H9 (cell line): ENCODE results near the gene PKNOX2. TPM values are rescaled to one million over a fixed set of nuclear protein-coding genes. Genes with fewer than 3 reads are reported as not detected.

Source experiments
- DNase-seq: peaks from one replicate; pipeline ENCODE4 v3.0.0-alpha.2; 2017
- H2AFZ ChIP-seq: one replicate; pipeline ENCODE4 v1.6.1; 2013; ENCODE audit warnings: mild to moderate bottlenecking, low read length, control low read depth, moderate library complexity
- H2AK5ac ChIP-seq: 2 replicates; pipeline ENCODE4 v1.6.1; 2013; ENCODE audit warnings: low read length, control low read depth, mixed read lengths; ENCODE audit not compliant: insufficient read length
- H2BK120ac ChIP-seq: one replicate; pipeline ENCODE4 v1.6.1; 2013; ENCODE audit warnings: low read depth, mild to moderate bottlenecking, low read length, control low read depth, inconsistent platforms; ENCODE audit not compliant: poor library complexity, severe bottlenecking
- H2BK12ac ChIP-seq: 2 replicates; pipeline ENCODE4 v1.6.1; 2013; ENCODE audit warnings: low read length, control low read depth, mixed read lengths, low read depth; ENCODE audit not compliant: insufficient read length
- H2BK15ac ChIP-seq: 2 replicates; pipeline ENCODE4 v1.6.1; 2013; ENCODE audit warnings: low read depth, low read length, control low read depth
- H2BK20ac ChIP-seq: one replicate; pipeline ENCODE4 v1.6.1; 2013; ENCODE audit warnings: low read depth, mild to moderate bottlenecking, low read length, control low read depth, inconsistent platforms; ENCODE audit not compliant: poor library complexity, severe bottlenecking
- H2BK5ac ChIP-seq: 2 replicates; pipeline ENCODE4 v1.6.1; 2013; ENCODE audit warnings: low read length, control low read depth, mixed read lengths; ENCODE audit not compliant: insufficient read length
- H3K14ac ChIP-seq: 2 replicates; pipeline ENCODE4 v1.6.1; 2013; ENCODE audit warnings: low read length, control low read depth; ENCODE audit not compliant: insufficient read depth
- H3K18ac ChIP-seq: 2 replicates; pipeline ENCODE4 v1.6.1; 2013; ENCODE audit warnings: low read depth, mild to moderate bottlenecking, mixed read lengths, low read length, control low read depth; ENCODE audit not compliant: insufficient read length
- H3K23ac ChIP-seq: 2 replicates; pipeline ENCODE4 v1.6.1; 2013; ENCODE audit warnings: low read length, control low read depth, mixed read lengths, low read depth; ENCODE audit not compliant: insufficient read length
- H3K23me2 ChIP-seq: 2 replicates; pipeline ENCODE4 v1.6.1; 2013; ENCODE audit warnings: low read depth, mild to moderate bottlenecking, mixed read lengths, low read length, control low read depth; ENCODE audit not compliant: insufficient read length, poor library complexity, severe bottlenecking
- H3K27ac ChIP-seq: 2 replicates; pipeline ENCODE4 v1.5.1; 2013; ENCODE audit warnings: low read length, control low read depth, mixed read lengths, low read depth; ENCODE audit not compliant: insufficient read length
- H3K27me3 ChIP-seq: 2 replicates; pipeline ENCODE4 v1.6.1; 2013; ENCODE audit warnings: low read length, control low read depth, inconsistent platforms; ENCODE audit not compliant: insufficient read depth
- H3K4ac ChIP-seq: 2 replicates; pipeline ENCODE4 v1.6.1; 2013; ENCODE audit warnings: low read depth, mild to moderate bottlenecking, control low read depth, inconsistent platforms, low read length, moderate library complexity
- H3K4me1 ChIP-seq: 2 replicates; pipeline ENCODE4 v1.6.1; 2013; ENCODE audit warnings: low read length, control low read depth, inconsistent platforms; ENCODE audit not compliant: insufficient read depth
- H3K4me2 ChIP-seq: 2 replicates; pipeline ENCODE4 v1.6.1; 2013; ENCODE audit warnings: low read length, control low read depth, mixed read lengths; ENCODE audit not compliant: insufficient read length, insufficient read depth
- H3K56ac ChIP-seq: 2 replicates; pipeline ENCODE4 v1.6.1; 2013; ENCODE audit warnings: low read depth, mild to moderate bottlenecking, mixed read lengths, low read length, control low read depth; ENCODE audit not compliant: insufficient read length
- H3K79me1 ChIP-seq: 2 replicates; pipeline ENCODE4 v1.6.1; 2013; ENCODE audit warnings: low read depth, mild to moderate bottlenecking, moderate library complexity, low read length, control low read depth, inconsistent platforms; ENCODE audit not compliant: insufficient read depth, poor library complexity, severe bottlenecking
- H3K79me2 ChIP-seq: 2 replicates; pipeline ENCODE4 v1.6.1; 2013; ENCODE audit warnings: low read length, control low read depth, inconsistent platforms; ENCODE audit not compliant: insufficient read depth
- H3K9ac ChIP-seq: 2 replicates; pipeline ENCODE4 v1.6.1; 2013; ENCODE audit warnings: low read length, control low read depth, mixed read lengths; ENCODE audit not compliant: insufficient read length; ENCODE audit errors: extremely low read depth
- H3K9me3 ChIP-seq: one replicate; pipeline ENCODE4 v1.6.1; 2013; ENCODE audit warnings: low read depth, low read length, inconsistent platforms; ENCODE audit not compliant: control insufficient read depth
- H3T11ph ChIP-seq: one replicate; pipeline ENCODE4 v1.6.1; 2013; ENCODE audit warnings: mild to moderate bottlenecking, low read length, control low read depth, inconsistent platforms
- H4K20me1 ChIP-seq: one replicate; pipeline ENCODE4 v1.6.1; 2013; ENCODE audit not compliant: control insufficient read depth, insufficient read length, insufficient read depth
- H4K5ac ChIP-seq: 2 replicates; pipeline ENCODE4 v1.6.1; 2013; ENCODE audit warnings: low read depth, mild to moderate bottlenecking, mixed read lengths, low read length, control low read depth; ENCODE audit not compliant: insufficient read length
- H4K8ac ChIP-seq: replicated peaks from 2 replicates; pipeline ENCODE4 v1.6.1; 2013; ENCODE audit warnings: low read length, control low read depth, mixed read lengths, low read depth; ENCODE audit not compliant: insufficient read length
- H4K91ac ChIP-seq: 2 replicates; pipeline ENCODE4 v1.6.1; 2013; ENCODE audit warnings: low read depth, mild to moderate bottlenecking, moderate library complexity, mixed read lengths, low read length, control low read depth; ENCODE audit not compliant: insufficient read length
- H3K27ac Mint-ChIP-seq, 3 experiments: 2 replicates in 2 of 3; 3 replicates in 1 of 3; pipeline ENCODE4 v1.8.0; 2020 to 2021; ENCODE audit warnings: mixed read lengths in 3 of 3, mild to moderate bottlenecking in 1 of 3, moderate library complexity in 1 of 3
- H3K27me3 Mint-ChIP-seq: 2 replicates; pipeline ENCODE4 v1.8.0; 2021; ENCODE audit warnings: low read depth, mild to moderate bottlenecking, moderate library complexity, mixed read lengths
- H3K36me3 Mint-ChIP-seq, 3 experiments: 2 replicates in 2 of 3; 3 replicates in 1 of 3; pipeline ENCODE4 v1.8.0; 2020 to 2021; ENCODE audit warnings: low read depth in 3 of 3, mixed read lengths in 3 of 3; ENCODE audit not compliant: insufficient read depth in 1 of 3
- H3K4me1 Mint-ChIP-seq, 2 experiments: 2 replicates each; pipeline ENCODE4 v1.8.0; 2020; ENCODE audit warnings: mixed read lengths in 2 of 2
- H3K4me3 Mint-ChIP-seq, 2 experiments: 2 replicates in 1 of 2; 3 replicates in 1 of 2; pipeline ENCODE4 v1.8.0; 2020 to 2021; ENCODE audit warnings: mild to moderate bottlenecking in 2 of 2, mixed read lengths in 2 of 2, moderate library complexity in 1 of 2
- H3K9me3 Mint-ChIP-seq, 2 experiments: 2 replicates in 1 of 2; 3 replicates in 1 of 2; pipeline ENCODE4 v1.8.0; 2020; ENCODE audit warnings: mild to moderate bottlenecking in 2 of 2, mixed read lengths in 2 of 2, moderate library complexity in 1 of 2
- CTCF ChIP-seq: fragments of 200-600 bp; sonication (generic); conservative IDR thresholded peaks from 3 replicates; pipeline ENCODE4 v1.8.0; 2021; ENCODE audit warnings: antibody characterized with exemption, mild to moderate bottlenecking
- WGBS: extraction: QIAGEN DNeasy Blood & Tissue Kit; methylation state at CpG from one replicate; pipeline ENCODE4 v1.1.7; 2013; ENCODE audit warnings: missing lambda C conversion rate, low lambda C conversion rate, mixed read lengths; ENCODE audit not compliant: insufficient read length; ENCODE audit errors: extremely low coverage; 5-methylcytosine and 5-hydroxymethylcytosine counted together
- total RNA-seq: library from RNA; stranded (reverse); gene quantifications from 2 replicates; pipeline ENCODE4 v1.2.1, GENCODE V29; 2021

PKNOX2 gene
- total RNA-seq, 1 experiment from 2014 or later: 1.3 TPM

GRCh38 chr11:125368757-125369156 is 204.2 kb downstream of the PKNOX2 start:
- no peak overlapping the region for H3K9ac ChIP-seq
- no peak overlapping the region for H3K27ac Mint-ChIP-seq
- H3K4me2 ChIP-seq: no peak overlapping the region
- H3K27me3 Mint-ChIP-seq: peaks cover 12% of the 10 kb centered on the region
- H3K14ac ChIP-seq: no peak overlapping the region
- H3K23me2 ChIP-seq: peaks cover 12% of the 10 kb centered on the region
- H2BK20ac ChIP-seq: no peak overlapping the region
- H3K79me2 ChIP-seq: no peaks in the 10 kb centered on the region
- no peak overlapping the region for H3K56ac ChIP-seq
- H3K4me1 Mint-ChIP-seq: peaks cover 45 to 46% of the 10 kb centered on the region in 2 experiments
- no peak for TF ChIP-seq CTCF
- DNase-seq: no peak
- peaks cover 24% of the 10 kb centered on the region for H3K4me1 ChIP-seq
- no peak overlapping the region for H2AFZ ChIP-seq
- H3K36me3 Mint-ChIP-seq: peaks cover 0 to 2% (median 0%) of the 10 kb centered on the region in 3 experiments; a peak in 1 of 7 replicates
- H3K9me3 ChIP-seq: no peaks in the 10 kb centered on the region
- no peaks in the 10 kb centered on the region; the same call in 1 of the 2 replicates for H3K27me3 ChIP-seq
- no peak overlapping the region for H2BK5ac ChIP-seq
- H3K18ac ChIP-seq: no peak overlapping the region
- no peaks in the 10 kb centered on the region for H3K79me1 ChIP-seq
- no CpG with 5 or more reads among the region's 4 CpGs for WGBS
- H3K23ac ChIP-seq: no peak overlapping the region
- H2BK120ac ChIP-seq: no peak overlapping the region
- no peaks in the 10 kb centered on the region for H3K9me3 Mint-ChIP-seq
- H3T11ph ChIP-seq: no peak overlapping the region
- no peak overlapping the region for H2BK12ac ChIP-seq
- H4K20me1 ChIP-seq: peaks cover 4% of the 10 kb centered on the region
- no peak overlapping the region for H2BK15ac ChIP-seq
- no peak overlapping the region for H2AK5ac ChIP-seq
- H4K5ac ChIP-seq: no peak overlapping the region
- no peak overlapping the region for H4K91ac ChIP-seq
- no peak overlapping the region for H3K27ac ChIP-seq
- no peak overlapping the region for H4K8ac ChIP-seq
- H3K4me3 Mint-ChIP-seq: no peak overlapping the region
- no peak overlapping the region for H3K4ac ChIP-seq
